ENCODE results near the gene GRK4.
"Not testable (repeated sequence)": the region's sequence is repeated elsewhere in the genome, so short reads cannot be mapped to it uniquely, and the experiment has no call there.

The GRK4 gene

GRCh38 chr4:2963175-2963965 is at the start of gene GRK4, which contains the start of gene NOP14:
GRK4 (plus strand) TSS chr4:2963571; CDS start chr4:2964071, 500 bp downstream.
NOP14 (minus strand) TSS chr4:2963406; CDS start chr4:2963319, 87 bp downstream.
- DNase-seq, result peak; percentile 97

GRCh38 chr4:2914256-2915126 is 48.9 kb upstream of the GRK4 start:
- DNase-seq, result no peak

GRCh38 chr4:2915789-2916188 is 47.6 kb upstream of the GRK4 start:
- DNase-seq, result no peak

- not testable (repeated sequence) for DNase-seq
Observed at GRCh38 chr4:2916696-2917095, 46.7 kb upstream of the GRK4 start.

GRCh38 chr4:2918300-2918699 is 45.1 kb upstream of the GRK4 start:
- not testable (repeated sequence) for DNase-seq

DNA sequence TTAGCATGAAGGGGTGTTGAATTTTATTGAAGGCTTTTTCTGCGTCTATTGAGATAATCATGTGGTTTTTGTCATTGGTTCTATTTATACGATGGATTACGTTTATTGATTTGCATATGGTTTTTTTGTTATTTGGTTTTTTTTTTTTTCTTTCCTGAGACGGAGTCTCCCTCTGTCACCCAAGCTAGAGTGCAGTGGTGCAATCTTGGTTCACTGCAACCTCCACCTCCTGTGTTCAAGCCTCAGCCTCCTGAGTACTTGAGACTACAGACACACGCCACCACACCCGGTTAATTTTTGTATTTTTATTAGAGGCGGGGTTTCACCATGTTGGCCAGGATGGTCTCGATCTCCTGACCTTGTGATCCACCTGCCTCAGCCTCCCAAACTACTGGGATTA is 44.7 kb upstream of the GRK4 start:
- not testable (repeated sequence) for DNase-seq

DNA sequence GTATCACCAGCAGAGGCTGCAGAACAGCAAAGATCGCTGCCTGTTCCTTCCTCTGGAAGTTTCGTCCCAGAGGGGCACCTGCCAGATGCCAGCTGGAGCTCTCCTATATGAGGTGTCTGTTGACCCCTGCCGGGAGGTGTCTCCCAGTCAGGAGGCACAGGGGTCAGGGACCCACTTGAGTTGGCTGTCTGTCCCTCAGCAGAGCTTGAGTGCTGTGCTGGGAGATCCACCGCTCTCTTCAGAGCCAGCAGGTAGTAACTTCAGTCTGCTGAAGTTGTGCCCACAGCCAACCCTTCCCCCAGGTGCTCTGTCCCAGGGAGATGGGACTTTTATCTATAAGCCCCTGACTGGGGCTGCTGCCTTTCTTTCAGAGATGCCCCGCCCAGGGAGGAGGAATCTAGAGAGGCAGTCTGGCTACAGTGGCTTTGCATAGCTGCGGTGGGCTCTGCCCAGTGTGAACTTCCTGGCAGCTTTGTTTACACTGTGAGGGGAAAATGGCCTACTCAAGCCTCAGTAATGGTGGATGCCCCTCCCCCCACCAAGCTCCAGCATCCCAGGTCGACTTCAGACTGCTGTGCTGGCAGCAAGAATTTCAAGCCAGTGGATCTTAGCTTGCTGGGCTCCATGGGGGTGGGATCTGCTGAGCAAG is 40.8 kb upstream of the GRK4 start:
- DNase-seq, result not testable (repeated sequence)

DNA sequence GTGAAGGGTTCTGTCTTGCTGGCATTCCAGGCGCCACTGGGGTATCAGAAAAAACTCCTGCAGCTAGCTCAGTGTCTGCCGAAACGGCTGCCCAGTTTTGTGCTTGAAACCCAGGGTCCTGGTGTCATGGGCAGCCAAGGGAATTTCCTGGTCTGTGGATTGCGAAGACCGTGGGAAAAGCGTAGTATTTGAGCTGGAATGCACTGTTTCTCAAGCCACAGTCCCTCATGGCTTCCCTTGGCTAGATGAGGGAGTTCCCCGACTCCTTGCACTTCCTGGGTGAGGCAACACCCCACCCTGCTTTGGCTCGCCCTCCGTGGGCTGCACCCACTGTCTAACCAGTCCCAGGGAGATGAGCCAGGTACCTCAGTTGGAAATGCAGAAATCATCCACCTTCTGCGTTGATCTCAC is 40.2 kb upstream of the GRK4 start:
- no peak for DNase-seq

- no peak for DNase-seq
Observed at GRCh38 chr4:2923668-2924173, 39.6 kb upstream of the GRK4 start.

GRCh38 chr4:2924286-2924685 is 39.1 kb upstream of the GRK4 start:
- no peak for DNase-seq

DNA sequence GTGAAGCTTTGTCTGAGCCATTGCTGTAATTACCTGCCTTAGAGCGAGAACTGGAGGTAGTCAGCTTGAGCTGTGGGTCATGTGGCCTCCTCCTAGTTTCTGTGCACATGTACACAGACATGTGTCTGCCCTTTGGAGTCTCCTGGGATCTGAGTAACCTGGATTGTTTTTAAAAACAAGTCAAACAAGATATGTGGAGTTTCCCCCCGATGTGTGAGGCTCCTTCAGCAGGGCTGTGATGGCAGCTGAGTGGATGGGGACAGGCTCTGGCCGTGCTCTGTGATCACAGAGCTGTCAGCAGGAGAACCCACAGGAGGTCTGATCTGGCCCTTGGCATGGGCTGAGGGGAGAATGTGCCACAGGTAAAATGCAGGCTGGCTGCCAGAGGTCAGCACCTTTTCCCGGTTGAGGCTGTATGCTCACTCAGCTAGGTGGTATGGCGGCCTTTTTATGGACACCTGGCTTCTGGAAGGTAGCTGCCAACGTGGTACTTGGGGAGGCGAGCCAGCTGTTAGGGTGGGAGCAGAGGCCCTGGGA is 38.5 kb upstream of the GRK4 start:
- DNase-seq, result no peak

- no peak for DNase-seq
Observed at GRCh38 chr4:2925496-2925895, 37.9 kb upstream of the GRK4 start.

DNA sequence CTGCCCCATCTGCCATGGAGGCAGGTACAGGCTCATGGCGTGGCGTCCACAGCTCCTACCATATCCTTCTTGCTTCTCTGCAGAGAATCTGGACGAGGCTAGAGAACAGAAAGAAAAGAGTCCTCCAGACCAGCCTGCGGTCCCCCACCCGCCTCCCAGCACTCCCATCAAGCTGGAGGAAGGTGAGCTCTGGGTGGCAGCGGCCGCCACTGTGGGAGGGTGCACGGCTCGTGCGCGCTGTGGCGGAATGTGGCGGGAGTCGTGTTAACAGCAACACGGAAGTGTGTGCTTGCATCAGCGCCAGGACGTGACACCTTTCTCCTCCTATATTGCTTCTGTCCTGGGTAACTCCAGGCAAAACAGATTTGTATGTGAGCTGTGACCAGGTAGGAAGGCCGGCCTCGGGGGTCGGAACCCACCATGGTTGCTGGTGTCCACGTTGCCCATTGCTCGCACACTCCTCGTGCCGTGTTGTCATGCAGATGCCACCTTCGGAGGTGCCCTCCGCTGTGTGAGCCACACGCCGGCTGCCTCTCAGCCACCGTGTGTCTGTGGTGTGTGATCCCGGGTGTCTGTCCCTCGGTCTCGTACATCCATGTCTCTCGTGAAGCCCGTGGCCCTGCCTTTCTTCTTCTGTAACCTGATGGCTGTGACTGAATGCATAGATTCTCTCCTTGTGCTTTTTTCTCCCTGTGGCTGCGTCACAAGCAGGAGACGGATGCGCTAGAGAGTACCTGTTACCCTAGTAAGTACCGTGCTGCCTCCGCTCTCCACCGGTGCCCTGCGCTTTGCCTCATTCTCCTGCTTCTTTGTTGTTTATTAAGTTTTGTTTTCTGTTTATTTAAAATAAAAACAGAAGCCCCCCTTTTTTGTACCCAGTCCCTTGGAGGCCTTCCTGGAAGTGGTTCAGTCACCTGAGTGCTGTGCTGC is 37.2 kb upstream of the GRK4 start:
- DNase-seq, result no peak

- DNase-seq, result no peak
Observed at GRCh38 chr4:2927016-2927695, 36.2 kb upstream of the GRK4 start.

DNA sequence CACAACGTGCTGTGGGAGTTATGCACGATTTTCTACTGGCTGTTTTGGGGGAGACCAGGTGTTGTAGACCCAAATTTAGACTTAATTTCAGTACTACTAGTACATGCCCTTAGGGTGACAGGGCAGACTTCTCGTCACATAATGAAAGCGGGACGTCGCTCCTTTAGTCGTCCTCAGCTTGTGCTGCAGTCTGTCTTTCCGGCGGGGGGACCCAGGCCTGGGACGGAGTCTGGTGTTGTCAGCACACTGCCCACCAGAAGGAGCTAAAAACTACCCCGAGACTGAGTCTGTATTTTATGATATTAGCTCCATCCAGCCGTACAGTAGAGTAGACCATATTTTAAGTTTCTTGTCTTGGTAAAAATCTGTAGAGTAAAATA is 35.7 kb upstream of the GRK4 start:
- no peak for DNase-seq

DNA sequence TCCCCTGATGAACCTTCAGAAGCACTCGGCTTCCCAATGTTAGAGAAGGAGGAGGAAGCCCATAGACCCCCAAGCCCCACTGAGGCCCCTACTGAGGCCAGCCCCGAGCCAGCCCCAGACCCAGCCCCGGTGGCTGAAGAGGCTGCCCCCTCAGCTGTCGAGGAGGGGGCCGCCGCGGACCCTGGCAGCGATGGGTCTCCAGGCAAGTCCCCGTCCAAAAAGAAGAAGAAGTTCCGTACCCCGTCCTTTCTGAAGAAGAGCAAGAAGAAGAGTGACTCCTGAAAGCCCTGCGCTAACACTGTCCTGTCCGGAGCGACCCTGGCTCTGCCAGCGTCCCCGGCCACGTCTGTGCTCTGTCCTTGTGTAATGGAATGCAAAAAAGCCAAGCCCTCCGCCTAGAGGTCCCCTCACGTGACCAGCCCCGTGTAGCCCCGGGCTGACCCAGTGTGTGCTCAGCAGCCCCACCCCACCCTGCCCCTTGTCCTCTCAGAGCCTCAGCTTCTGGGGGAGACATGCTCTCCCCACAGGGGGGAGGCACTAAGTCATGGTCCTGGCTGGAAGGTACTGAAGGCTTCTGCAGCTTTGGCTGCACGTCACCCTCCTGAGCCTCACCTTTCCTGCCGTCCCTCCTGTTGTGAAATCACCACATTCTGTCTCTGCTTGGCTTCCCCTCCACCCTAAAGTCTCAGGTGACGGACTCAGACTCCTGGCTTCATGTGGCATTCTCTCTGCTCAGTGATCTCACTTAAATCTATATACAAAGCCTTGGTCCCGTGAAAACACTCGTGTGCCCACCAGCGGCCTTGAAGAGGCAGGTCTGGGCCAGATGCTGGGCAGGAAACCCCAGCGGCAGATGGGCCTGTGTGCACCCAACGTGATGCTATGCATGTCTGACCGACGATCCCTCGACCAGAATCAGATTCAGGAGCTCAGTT is 34.9 kb upstream of the GRK4 start:
- no peak for DNase-seq

GRCh38 chr4:2929469-2929868 is 33.9 kb upstream of the GRK4 start:
- no peak for DNase-seq

- no peak for DNase-seq
Observed at GRCh38 chr4:2930135-2930757, 33.1 kb upstream of the GRK4 start.

GRCh38 chr4:2930758-2931511 is 32.4 kb upstream of the GRK4 start:
- no peak for DNase-seq

Measured in NK-92 treated with Interleukin-12 subunit alpha and Interleukin-12 subunit beta, amount 100 ng/mL, for 24 hours (cell line).